Transverse colon (tissue), 4 donors: ENCODE results near the gene MICAL2.

ENCODE experiments used
- POLR2AphosphoS5 ChIP-seq, 3 donors: sonication (generic); formaldehyde crosslinking; IDR thresholded peaks; one replicate each; pipeline ENCODE4 v1.6.1; 2016; ENCODE audit warnings: antibody characterized with exemption in 3 of 3
- TF ChIP-seq, protein P1 (sequence below), 5 experiments: fragments of 200-600 bp in 3 of 5; fragments of 450-650 bp in 2 of 5; sonication (generic) in 3 of 5; IDR thresholded peaks; 1 replicate in 2 of 5; 2 replicates in 3 of 5; pipeline ENCODE4 v1.5.1; 2016 to 2017; ENCODE audit warnings: antibody characterized with exemption in 5 of 5, inconsistent platforms in 3 of 5, mild to moderate bottlenecking in 2 of 5, moderate library complexity in 1 of 5

DNA sequence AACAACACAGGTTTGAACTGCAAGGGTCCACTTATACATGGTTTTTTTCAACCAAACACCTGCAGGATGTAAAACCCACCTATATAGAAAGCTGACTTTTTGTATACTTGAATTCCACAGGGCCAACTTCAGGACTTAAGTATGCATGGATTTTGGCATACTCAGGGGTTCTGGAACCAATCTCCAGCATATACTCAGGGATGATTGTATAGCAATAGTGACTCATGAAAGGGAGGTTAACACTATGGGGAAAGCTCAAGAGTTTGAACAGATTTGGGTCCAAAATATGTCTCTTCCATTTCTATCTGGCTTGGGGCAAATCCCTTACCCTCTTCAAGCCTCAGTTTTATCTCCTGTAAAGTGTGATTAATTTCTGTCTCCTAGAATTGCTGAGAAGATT, 94.9 kb downstream of the MICAL2 start:
- no peak for TF ChIP-seq POLR2AphosphoS5 (IDR thresholded peaks at IDR 0.05)
- TF ChIP-seq, protein P1, sequence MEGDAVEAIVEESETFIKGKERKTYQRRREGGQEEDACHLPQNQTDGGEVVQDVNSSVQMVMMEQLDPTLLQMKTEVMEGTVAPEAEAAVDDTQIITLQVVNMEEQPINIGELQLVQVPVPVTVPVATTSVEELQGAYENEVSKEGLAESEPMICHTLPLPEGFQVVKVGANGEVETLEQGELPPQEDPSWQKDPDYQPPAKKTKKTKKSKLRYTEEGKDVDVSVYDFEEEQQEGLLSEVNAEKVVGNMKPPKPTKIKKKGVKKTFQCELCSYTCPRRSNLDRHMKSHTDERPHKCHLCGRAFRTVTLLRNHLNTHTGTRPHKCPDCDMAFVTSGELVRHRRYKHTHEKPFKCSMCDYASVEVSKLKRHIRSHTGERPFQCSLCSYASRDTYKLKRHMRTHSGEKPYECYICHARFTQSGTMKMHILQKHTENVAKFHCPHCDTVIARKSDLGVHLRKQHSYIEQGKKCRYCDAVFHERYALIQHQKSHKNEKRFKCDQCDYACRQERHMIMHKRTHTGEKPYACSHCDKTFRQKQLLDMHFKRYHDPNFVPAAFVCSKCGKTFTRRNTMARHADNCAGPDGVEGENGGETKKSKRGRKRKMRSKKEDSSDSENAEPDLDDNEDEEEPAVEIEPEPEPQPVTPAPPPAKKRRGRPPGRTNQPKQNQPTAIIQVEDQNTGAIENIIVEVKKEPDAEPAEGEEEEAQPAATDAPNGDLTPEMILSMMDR (IDR thresholded peaks at IDR 0.05): no peak
